HFFc6 (cell line): ENCODE results near the gene USP3. TPM values are rescaled to one million over a fixed set of nuclear protein-coding genes. Genes with fewer than 3 reads are reported as not detected.
A peak's percentile ranks its signal among the peaks of the same experiment; 100 is the strongest.

Experiments
- DNase-seq: peaks from one replicate; pipeline ENCODE4 v3.0.0-alpha.2; 2018
- H3K27ac Mint-ChIP-seq: 2 replicates; pipeline ENCODE4 v1.8.0; 2020; ENCODE audit warnings: mild to moderate bottlenecking, mixed read lengths
- H3K27me3 Mint-ChIP-seq: 2 replicates; pipeline ENCODE4 v1.8.0; 2021; ENCODE audit warnings: mild to moderate bottlenecking, moderate library complexity, mixed read lengths; ENCODE audit not compliant: insufficient read depth
- H3K36me3 Mint-ChIP-seq: 2 replicates; pipeline ENCODE4 v1.8.0; 2021; ENCODE audit warnings: low read depth, mixed read lengths
- H3K4me1 Mint-ChIP-seq: 2 replicates; pipeline ENCODE4 v1.8.0; 2020; ENCODE audit warnings: low read depth, mixed read lengths
- H3K4me3 Mint-ChIP-seq: 2 replicates; pipeline ENCODE4 v1.8.0; 2020; ENCODE audit warnings: mild to moderate bottlenecking, moderate library complexity, mixed read lengths
- H3K9me3 Mint-ChIP-seq: 2 replicates; pipeline ENCODE4 v1.8.0; 2020; ENCODE audit warnings: mild to moderate bottlenecking, mixed read lengths
- total RNA-seq, 6 experiments: library from RNA; stranded (reverse); fragmentation: NEBNext Ultra II Directional; extraction: Animal tissue kit (Norgen Biotek cat#: 25700); gene quantifications; 2 replicates in 1 of 6; 3 replicates in 5 of 6; pipeline ENCODE4 v1.2.3, GENCODE V29; 2021
- TF ChIP-seq, protein P1 (sequence below): fragments of 200-600 bp; sonication (generic); IDR thresholded peaks from 2 replicates; pipeline ENCODE4 v1.5.0; 2021; ENCODE audit warnings: antibody characterized with exemption, mild to moderate bottlenecking

Gene USP3
- total RNA-seq, 6 experiments from 2014 or later, result 16.8 to 26.2 (median 23.1) TPM

DNA sequence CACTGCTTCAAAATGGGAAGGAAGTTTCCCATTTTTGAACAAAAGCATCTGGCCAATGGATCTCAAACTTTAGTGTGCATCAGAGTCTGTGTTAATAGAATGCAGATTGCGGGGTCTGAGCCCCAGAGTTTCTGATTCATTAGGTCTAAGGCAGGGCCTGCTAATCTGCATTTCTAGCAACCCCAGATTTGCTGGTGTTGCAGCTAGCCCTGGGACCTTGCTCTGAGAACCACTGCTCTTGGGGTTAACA, 30.7 kb upstream of the USP3 start:
- H3K27ac Mint-ChIP-seq, result peak overlapping the region; percentile 70
- DNase-seq, result no peak
- peaks cover 5% of the 10 kb centered on the region; the same call in 1 of the 2 replicates for H3K27me3 Mint-ChIP-seq
- H3K4me1 Mint-ChIP-seq, result peaks cover 42% of the 10 kb centered on the region
- H3K36me3 Mint-ChIP-seq, result no peaks in the 10 kb centered on the region
- no peak overlapping the region; the same call in 1 of the 2 replicates for H3K4me3 Mint-ChIP-seq
- H3K9me3 Mint-ChIP-seq, result no peaks in the 10 kb centered on the region
- TF ChIP-seq, protein P1, sequence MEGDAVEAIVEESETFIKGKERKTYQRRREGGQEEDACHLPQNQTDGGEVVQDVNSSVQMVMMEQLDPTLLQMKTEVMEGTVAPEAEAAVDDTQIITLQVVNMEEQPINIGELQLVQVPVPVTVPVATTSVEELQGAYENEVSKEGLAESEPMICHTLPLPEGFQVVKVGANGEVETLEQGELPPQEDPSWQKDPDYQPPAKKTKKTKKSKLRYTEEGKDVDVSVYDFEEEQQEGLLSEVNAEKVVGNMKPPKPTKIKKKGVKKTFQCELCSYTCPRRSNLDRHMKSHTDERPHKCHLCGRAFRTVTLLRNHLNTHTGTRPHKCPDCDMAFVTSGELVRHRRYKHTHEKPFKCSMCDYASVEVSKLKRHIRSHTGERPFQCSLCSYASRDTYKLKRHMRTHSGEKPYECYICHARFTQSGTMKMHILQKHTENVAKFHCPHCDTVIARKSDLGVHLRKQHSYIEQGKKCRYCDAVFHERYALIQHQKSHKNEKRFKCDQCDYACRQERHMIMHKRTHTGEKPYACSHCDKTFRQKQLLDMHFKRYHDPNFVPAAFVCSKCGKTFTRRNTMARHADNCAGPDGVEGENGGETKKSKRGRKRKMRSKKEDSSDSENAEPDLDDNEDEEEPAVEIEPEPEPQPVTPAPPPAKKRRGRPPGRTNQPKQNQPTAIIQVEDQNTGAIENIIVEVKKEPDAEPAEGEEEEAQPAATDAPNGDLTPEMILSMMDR, result no peak

- TF ChIP-seq, protein P1, result peak; percentile 32
- no peaks in the 10 kb centered on the region for H3K9me3 Mint-ChIP-seq
- peak overlapping the region; percentile 70 for H3K27ac Mint-ChIP-seq
- DNase-seq, result peak; percentile 69
- H3K27me3 Mint-ChIP-seq, result peaks cover 2% of the 10 kb centered on the region; the same call in 1 of the 2 replicates
- no peak overlapping the region; the same call in 1 of the 2 replicates for H3K4me3 Mint-ChIP-seq
- H3K4me1 Mint-ChIP-seq, result peaks cover 47% of the 10 kb centered on the region
- H3K36me3 Mint-ChIP-seq, result no peaks in the 10 kb centered on the region
These were observed 30.2 kb upstream of the USP3 start for GRCh38 chr15:63473999-63474809.

DNA sequence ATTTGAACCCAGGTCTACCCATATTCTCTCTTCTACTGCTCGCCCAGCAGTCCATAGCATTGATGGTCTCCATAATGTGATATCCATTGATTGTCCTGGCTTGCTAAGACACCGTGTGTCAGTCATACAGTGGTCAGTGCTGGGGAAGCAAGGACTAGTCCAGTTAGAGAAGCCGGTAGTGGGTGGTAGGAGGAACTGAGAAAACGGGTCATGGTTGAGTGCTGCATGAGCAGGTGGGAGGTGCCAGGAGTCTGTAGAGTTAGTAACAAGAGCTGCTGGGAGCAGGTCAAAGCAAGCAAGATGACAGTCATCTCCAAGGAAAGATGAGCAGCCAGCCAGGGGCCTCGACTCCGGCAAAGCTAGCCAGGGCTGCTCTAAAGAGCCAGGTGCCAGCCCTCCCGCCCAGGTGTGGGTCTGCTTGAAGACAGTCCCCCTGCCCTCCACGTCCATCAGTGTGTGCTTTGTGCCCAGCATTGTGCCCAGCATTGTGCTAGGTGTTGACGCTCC, 29.5 kb upstream of the USP3 start:
- TF ChIP-seq, protein P1, result no peak
- H3K4me3 Mint-ChIP-seq, result no peak overlapping the region
- H3K27me3 Mint-ChIP-seq, result no peaks in the 10 kb centered on the region; the same call in 1 of the 2 replicates
- H3K4me1 Mint-ChIP-seq, result peaks cover 54% of the 10 kb centered on the region
- no peaks in the 10 kb centered on the region for H3K36me3 Mint-ChIP-seq
- DNase-seq, result no peak
- peak overlapping the region; percentile 12; the same call in 1 of the 2 replicates for H3K27ac Mint-ChIP-seq
- no peaks in the 10 kb centered on the region for H3K9me3 Mint-ChIP-seq

DNA sequence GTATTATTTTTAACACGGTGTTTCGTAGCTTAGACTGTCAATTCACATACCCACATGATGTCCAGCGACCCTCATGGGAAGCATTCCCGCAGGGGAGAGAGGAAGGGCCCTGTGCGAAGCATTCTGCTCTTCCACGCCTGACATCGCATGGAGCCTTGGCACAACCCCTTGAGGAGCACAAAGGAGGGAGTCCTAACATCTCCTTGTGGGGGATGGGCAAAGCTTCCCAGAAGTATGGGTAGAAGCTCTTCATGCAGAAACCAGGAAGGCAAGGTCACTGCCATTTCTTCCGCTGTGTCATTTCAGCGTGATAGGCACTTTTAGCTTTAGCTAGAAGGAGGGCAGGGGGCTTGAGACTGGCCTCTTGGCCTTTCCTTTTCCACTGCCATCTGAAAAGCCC, 28.7 kb upstream of the USP3 start:
- Mint-ChIP-seq H3K27me3 (no peaks in the 10 kb centered on the region; the same call in 1 of the 2 replicates), H3K27ac (peak overlapping the region; percentile 94)

GRCh38 chr15:63476229-63476632, 28.2 kb upstream of the USP3 start:
- DNase-seq, result peak; percentile 97
- Mint-ChIP-seq H3K27me3 (peaks cover 1% of the 10 kb centered on the region), H3K4me3 (peak overlapping the region; percentile 41)

More for the DNA sequence above, 28.7 kb upstream of the USP3 start:
- TF ChIP-seq, protein P1, result no peak
- Mint-ChIP-seq H3K4me3 (peak overlapping the region; percentile 41; the same call in 1 of the 2 replicates), H3K9me3 (no peaks in the 10 kb centered on the region), H3K36me3 (no peaks in the 10 kb centered on the region), H3K4me1 (peaks cover 62% of the 10 kb centered on the region)
- no peak for DNase-seq

More at GRCh38 chr15:63476229-63476632, 28.2 kb upstream of the USP3 start:
- no peaks in the 10 kb centered on the region for H3K9me3 Mint-ChIP-seq
- H3K4me1 Mint-ChIP-seq, result peaks cover 67% of the 10 kb centered on the region
- peak overlapping the region; percentile 94 for H3K27ac Mint-ChIP-seq
- H3K36me3 Mint-ChIP-seq, result no peaks in the 10 kb centered on the region
- TF ChIP-seq, protein P1, result no peak
